HepG2 (cell line): ENCODE results near the gene TMCC2. TPM values are rescaled to one million over a fixed set of nuclear protein-coding genes. Genes with fewer than 3 reads are reported as not detected.

Source experiments
- AKAP8 ChIP-seq: sonication (generic); formaldehyde crosslinking; IDR thresholded peaks from 2 replicates; pipeline ENCODE4 v1.5.1; 2020; ENCODE audit warnings: mild to moderate bottlenecking, missing genetic modification reagents
- AKNA ChIP-seq: sonication (generic); formaldehyde crosslinking; IDR thresholded peaks from 2 replicates; pipeline ENCODE4 v1.4.0; 2020; ENCODE audit warnings: missing genetic modification reagents, borderline replicate concordance
- ATF3 ChIP-seq: sonication (generic); formaldehyde crosslinking; IDR thresholded peaks from 2 replicates; pipeline ENCODE4 v1.4.0; 2020; ENCODE audit warnings: missing genetic modification reagents
- CSRNP2 ChIP-seq: sonication (generic); formaldehyde crosslinking; conservative IDR thresholded peaks from 2 replicates; pipeline ENCODE4 v1.8.0; 2022; ENCODE audit warnings: low read depth, missing genetic modification reagents
- EHMT2 ChIP-seq: fragments of 200-600 bp; sonication (generic); IDR thresholded peaks from 2 replicates; pipeline ENCODE4 v1.7.0; 2017; ENCODE audit warnings: antibody characterized with exemption, low read depth, low read length, borderline replicate concordance
- EZH2 ChIP-seq: conservative IDR thresholded peaks from 2 replicates; pipeline ENCODE4 v1.6.1; 2012; ENCODE audit warnings: mild to moderate bottlenecking, low read depth, low read length, moderate library complexity
- HIVEP1 ChIP-seq: sonication (generic); formaldehyde crosslinking; IDR thresholded peaks from 2 replicates; pipeline ENCODE4 v1.4.0; 2020; ENCODE audit warnings: mild to moderate bottlenecking, missing genetic modification reagents
- ISX ChIP-seq: sonication (generic); formaldehyde crosslinking; conservative IDR thresholded peaks from 2 replicates; pipeline ENCODE4 v1.5.0; 2020; ENCODE audit warnings: missing genetic modification reagents
- MEIS2 ChIP-seq: sonication (generic); formaldehyde crosslinking; IDR thresholded peaks from 2 replicates; pipeline ENCODE4 v1.9.0; 2021; ENCODE audit warnings: mild to moderate bottlenecking, missing genetic modification reagents
- ZBTB10 ChIP-seq: sonication (generic); formaldehyde crosslinking; IDR thresholded peaks from 2 replicates; pipeline ENCODE4 v1.4.0; 2020; ENCODE audit warnings: missing genetic modification reagents, borderline replicate concordance
- ZKSCAN1 ChIP-seq: fragments of 150-350 bp; IDR thresholded peaks from 2 replicates; pipeline ENCODE4 v1.6.1; 2014; ENCODE audit warnings: low read length
- ZNF232 ChIP-seq: sonication (generic); formaldehyde crosslinking; IDR thresholded peaks from 2 replicates; pipeline ENCODE4 v1.4.0; 2020; ENCODE audit warnings: missing genetic modification reagents, borderline replicate concordance
- ZNF34 ChIP-seq: sonication (generic); formaldehyde crosslinking; IDR thresholded peaks from 2 replicates; pipeline ENCODE4 v1.4.0; 2020; ENCODE audit warnings: mild to moderate bottlenecking, missing genetic modification reagents, borderline replicate concordance
- ZNF512B ChIP-seq: sonication (generic); formaldehyde crosslinking; IDR thresholded peaks from 2 replicates; pipeline ENCODE4 v1.5.1; 2020; ENCODE audit warnings: missing genetic modification reagents, mild to moderate bottlenecking, borderline replicate concordance
- ZNF598 ChIP-seq: sonication (generic); formaldehyde crosslinking; IDR thresholded peaks from 2 replicates; pipeline ENCODE4 v1.5.1; 2020; ENCODE audit warnings: mild to moderate bottlenecking, missing genetic modification reagents, borderline replicate concordance
- ZNF790 ChIP-seq: sonication (generic); formaldehyde crosslinking; IDR thresholded peaks from 2 replicates; pipeline ENCODE4 v1.8.0; 2022; ENCODE audit warnings: missing genetic modification reagents, mild to moderate bottlenecking, borderline replicate concordance
- polyA plus RNA-seq, 8 experiments: library from polyadenylated mRNA; depleted of rRNA in 3 of 8; stranded (reverse) in 7 of 8; unstranded in 1 of 8; fragments of >200 nt; fragmentation: Illumina TruSeq in 4 of 8; extraction: Trizol in 4 of 8; gene quantifications; 2 replicates each; pipeline versions ENCODE4 v1.2.1 to v1.2.3, GENCODE V29; 2011 to 2016; ENCODE audit warnings: low read depth in 4 of 8, missing spikeins in 1 of 8, mixed read lengths in 1 of 8; ENCODE audit not compliant: insufficient read depth in 1 of 8
- total RNA-seq, 5 experiments: library from RNA; depleted of rRNA; stranded (reverse); fragments of >200 nt; fragmentation: Illumina TruSeq; extraction: Trizol; gene quantifications; 2 replicates each; pipeline ENCODE4 v1.2.3, GENCODE V29; 2016; ENCODE audit warnings: low read depth in 1 of 5

TMCC2 gene
- total and polyA plus RNA-seq, 2 of the 13 experiments (the other 11 are each of a cell fraction or from before 2014, with no cell fraction given): 0.12 to 0.24 TPM

- TF ChIP-seq ZBTB10 (CRISPR knock-in tag) (no peak), ZNF790 (CRISPR knock-in tag) (no peak), ZKSCAN1 (no peak), ZNF512B (CRISPR knock-in tag) (no peak), ATF3 (CRISPR knock-in tag) (peak; percentile 98), EZH2 (no peak), AKNA (CRISPR knock-in tag) (no peak), HIVEP1 (CRISPR knock-in tag) (peak; percentile 57; the same call in 1 of the 2 replicates), ZNF598 (no peak), MEIS2 (CRISPR knock-in tag) (peak; percentile 93; the same call in 1 of the 2 replicates), AKAP8 (CRISPR knock-in tag) (0 out of 2 replicates have a peak, but pooled peaks have one; percentile 43), ISX (CRISPR knock-in tag) (no peak), ZNF34 (no peak), EHMT2 (no peak), ZNF232 (CRISPR knock-in tag) (no peak), CSRNP2 (CRISPR knock-in tag) (no peak)
Measured at GRCh38 chr1:205284420-205285144, 56.8 kb downstream of the TMCC2 start (continued).
